ENCODE results near the gene TMC4.
A peak's percentile ranks its signal among the peaks of the same experiment; 100 is the strongest.

The TMC4 gene

GRCh38 chr19:54158812-54159351 is 14.1 kb downstream of the TMC4 start:
- H3F3A ChIP-seq (ENCODE audit: low read depth), result peaks cover 8% of the 10 kb centered on the region; the same call in 1 of the 2 replicates
- peaks cover 30% of the 10 kb centered on the region; the same call in 1 of the 2 replicates for H3K36me3 ChIP-seq (ENCODE audit: insufficient read depth, low read length)
- TF ChIP-seq CTCF (conservative IDR thresholded peaks at IDR 0.05; ENCODE audit: low read length) (no peak), EZH2phosphoT487 (IDR thresholded peaks at IDR 0.05; ENCODE audit: borderline replicate concordance) (no peak)
- peak overlapping the region; percentile 75 for H3K4me2 ChIP-seq (ENCODE audit: low read depth, low read length, poor library complexity, severe bottlenecking)
- no peaks in the 10 kb centered on the region for H3K9me2 ChIP-seq (replicated peaks; ENCODE audit: low read depth, low read length)
- H3K79me2 ChIP-seq (ENCODE audit: insufficient read depth, low read length), result peaks cover 39% of the 10 kb centered on the region
- H3K9me3 ChIP-seq (ENCODE audit: insufficient read depth, low read depth, low read length), result no peaks in the 10 kb centered on the region
- H3K4me1 ChIP-seq (ENCODE audit: insufficient read depth, low read length, poor library complexity, severe bottlenecking), result peaks cover 21% of the 10 kb centered on the region
- peak overlapping the region; percentile 78 for H3K4me3 ChIP-seq (ENCODE audit: low read length, poor library complexity, severe bottlenecking)
- peaks cover 15% of the 10 kb centered on the region for H4K20me1 ChIP-seq (ENCODE audit: insufficient read depth, low read length, poor library complexity, severe bottlenecking)
- no peaks in the 10 kb centered on the region for H3K27me3 ChIP-seq (ENCODE audit: insufficient read depth, low read length, poor library complexity, severe bottlenecking)
- peak overlapping the region; percentile 77 for H3K9ac ChIP-seq (ENCODE audit: low read depth, low read length, poor library complexity, severe bottlenecking)
- peak overlapping the region; percentile 82 for H2AFZ ChIP-seq (ENCODE audit: low read length)

GRCh38 chr19:54156953-54157352 is 16.0 kb downstream of the TMC4 start:
- H3K9ac ChIP-seq (ENCODE audit: low read depth, low read length, poor library complexity, severe bottlenecking), result no peak overlapping the region

GRCh38 chr19:54156490-54156889 is 16.5 kb downstream of the TMC4 start:
- Histone ChIP-seq H3K36me3 (ENCODE audit: insufficient read depth, low read length) (peaks cover 54% of the 10 kb centered on the region; the same call in 1 of the 2 replicates), H2AFZ (ENCODE audit: low read length) (no peak overlapping the region), H3K9me3 (ENCODE audit: insufficient read depth, low read depth, low read length) (no peaks in the 10 kb centered on the region), H3K27me3 (ENCODE audit: insufficient read depth, low read length, poor library complexity, severe bottlenecking) (no peaks in the 10 kb centered on the region), H3K79me2 (ENCODE audit: insufficient read depth, low read length) (peaks cover 34% of the 10 kb centered on the region), H3K9me2 (replicated peaks; ENCODE audit: low read depth, low read length) (no peaks in the 10 kb centered on the region), H3K4me1 (ENCODE audit: insufficient read depth, low read length, poor library complexity, severe bottlenecking) (peaks cover 21% of the 10 kb centered on the region), H4K20me1 (ENCODE audit: insufficient read depth, low read length, poor library complexity, severe bottlenecking) (peaks cover 16% of the 10 kb centered on the region), H3K4me2 (ENCODE audit: low read depth, low read length, poor library complexity, severe bottlenecking) (no peak overlapping the region), H3F3A (ENCODE audit: low read depth) (peaks cover 10% of the 10 kb centered on the region; the same call in 1 of the 2 replicates), H3K4me3 (ENCODE audit: low read length, poor library complexity, severe bottlenecking) (no peak overlapping the region), H3K9ac (ENCODE audit: low read depth, low read length, poor library complexity, severe bottlenecking) (no peak overlapping the region)
- no peak for TF ChIP-seq EZH2phosphoT487 (IDR thresholded peaks at IDR 0.05; ENCODE audit: borderline replicate concordance)
- TF ChIP-seq CTCF (conservative IDR thresholded peaks at IDR 0.05; ENCODE audit: low read length), result no peak

More at GRCh38 chr19:54156953-54157352, 16.0 kb downstream of the TMC4 start:
- peaks cover 49% of the 10 kb centered on the region; the same call in 1 of the 2 replicates for H3K36me3 ChIP-seq (ENCODE audit: insufficient read depth, low read length)
- H3F3A ChIP-seq (ENCODE audit: low read depth), result peaks cover 10% of the 10 kb centered on the region; the same call in 1 of the 2 replicates
- H2AFZ ChIP-seq (ENCODE audit: low read length), result no peak overlapping the region
- no peak overlapping the region for H3K4me3 ChIP-seq (ENCODE audit: low read length, poor library complexity, severe bottlenecking)
- peaks cover 38% of the 10 kb centered on the region for H3K79me2 ChIP-seq (ENCODE audit: insufficient read depth, low read length)
- H4K20me1 ChIP-seq (ENCODE audit: insufficient read depth, low read length, poor library complexity, severe bottlenecking), result peaks cover 16% of the 10 kb centered on the region
- TF ChIP-seq CTCF (conservative IDR thresholded peaks at IDR 0.05; ENCODE audit: low read length), result no peak
- no peak for TF ChIP-seq EZH2phosphoT487 (IDR thresholded peaks at IDR 0.05; ENCODE audit: borderline replicate concordance)
- H3K4me1 ChIP-seq (ENCODE audit: insufficient read depth, low read length, poor library complexity, severe bottlenecking), result peaks cover 21% of the 10 kb centered on the region
- no peaks in the 10 kb centered on the region for H3K27me3 ChIP-seq (ENCODE audit: insufficient read depth, low read length, poor library complexity, severe bottlenecking)
- no peaks in the 10 kb centered on the region for H3K9me3 ChIP-seq (ENCODE audit: insufficient read depth, low read depth, low read length)
- H3K4me2 ChIP-seq (ENCODE audit: low read depth, low read length, poor library complexity, severe bottlenecking), result no peak overlapping the region
- H3K9me2 ChIP-seq (replicated peaks; ENCODE audit: low read depth, low read length), result no peaks in the 10 kb centered on the region
